Thyroid gland (tissue), 4 donors: Measurements from ENCODE around the gene MEAK7.

Experiments
- CTCF ChIP-seq, 6 experiments: fragments of 200-600 bp in 3 of 6; fragments of 450-650 bp in 3 of 6; sonication (generic) in 3 of 6; IDR thresholded peaks; one replicate each; pipeline ENCODE4 v1.5.1; 2016 to 2019; ENCODE audit warnings: antibody characterized with exemption in 6 of 6, mild to moderate bottlenecking in 2 of 6, inconsistent platforms in 1 of 6, moderate library complexity in 1 of 6
- POLR2A ChIP-seq, 2 donors: fragments of 450-650 bp; IDR thresholded peaks; one replicate each; pipeline ENCODE4 v1.6.1; 2017; ENCODE audit warnings: antibody characterized with exemption in 2 of 2, mild to moderate bottlenecking in 2 of 2, moderate library complexity in 1 of 2

DNA sequence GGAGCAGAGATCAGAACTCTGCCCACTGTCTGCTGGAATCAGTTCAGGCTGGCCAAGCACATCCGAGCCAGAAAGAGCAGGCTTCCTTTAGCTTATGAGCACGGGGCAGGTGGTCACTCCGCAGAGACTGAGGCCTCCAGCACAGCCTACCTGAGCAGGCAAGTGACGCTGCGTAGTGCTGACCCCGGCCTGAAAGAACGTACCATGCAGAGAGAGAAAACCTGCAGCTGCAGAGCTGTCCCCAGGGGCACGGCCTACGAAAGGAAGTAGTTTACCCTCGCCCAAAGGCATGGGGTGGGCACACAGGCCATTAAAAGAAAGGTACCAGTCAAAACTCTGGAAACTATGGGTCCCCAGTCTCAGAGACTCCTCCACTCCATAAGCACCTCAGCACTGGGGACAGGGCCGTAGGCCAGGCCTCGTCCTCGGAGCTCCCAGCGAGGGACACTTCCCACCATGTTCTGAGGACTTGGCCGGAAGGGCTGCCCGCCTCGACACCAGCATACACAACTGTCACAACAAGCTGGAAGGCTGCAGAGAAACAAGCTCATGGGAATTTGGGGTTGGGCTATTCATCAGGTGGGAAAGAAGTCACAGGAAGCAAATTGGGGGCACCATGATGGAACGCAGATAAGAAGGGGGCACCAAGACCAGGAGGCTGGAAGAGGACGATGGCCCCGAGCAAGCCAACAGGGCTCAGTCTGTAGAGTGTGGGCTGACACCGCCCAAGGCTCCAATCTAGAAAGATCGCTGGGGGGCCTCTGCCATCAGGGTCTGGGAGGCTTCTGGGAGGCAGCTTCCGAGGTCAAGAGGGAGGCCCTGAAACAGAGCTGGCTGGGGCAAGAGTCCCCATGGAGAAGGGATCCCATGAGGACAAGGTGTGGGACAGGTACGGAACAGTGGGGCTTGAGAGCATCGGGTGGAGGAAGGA lies 21.2 kb downstream of the MEAK7 start:
- TF ChIP-seq CTCF (IDR thresholded peaks at IDR 0.05) (no peak), POLR2A (IDR thresholded peaks at IDR 0.05) (no peak)
